Prostate gland (tissue), 2 donors: Measurements from ENCODE around the gene TSTD1. TPM values are rescaled to one million over a fixed set of nuclear protein-coding genes. Genes with fewer than 3 reads are reported as not detected.

Experiments used
- DNase-seq: peaks from one replicate; pipeline ENCODE4 v3.0.0-alpha.2; 2019; ENCODE audit warnings: low spot score
- H3K27ac ChIP-seq, 2 donors: fragments of 200-600 bp; sonication (generic); 2 replicates each; pipeline ENCODE4 v1.5.1; 2017 to 2019
- H3K27me3 ChIP-seq: fragments of 200-600 bp; sonication (generic); replicated peaks from 2 replicates; pipeline ENCODE4 v1.5.1; 2019; ENCODE audit not compliant: insufficient read depth
- H3K36me3 ChIP-seq, 2 donors: fragments of 200-600 bp; sonication (generic); 1 replicate in 1 of 2; 2 replicates in 1 of 2; pipeline versions ENCODE4 v1.5.1 to v1.8.1; 2017 to 2019
- H3K4me1 ChIP-seq: fragments of 200-600 bp; sonication (generic); replicated peaks from 2 replicates; pipeline ENCODE4 v1.5.1; 2019
- H3K4me3 ChIP-seq, 2 donors: fragments of 200-600 bp; sonication (generic); 2 replicates each; pipeline ENCODE4 v1.5.1; 2017 to 2019
- H3K9me3 ChIP-seq: fragments of 200-600 bp; sonication (generic); 2 replicates; pipeline ENCODE4 v1.5.1; 2017
- POLR2A ChIP-seq: fragments of 450-650 bp; IDR thresholded peaks from one replicate; pipeline ENCODE4 v1.6.1; 2016; ENCODE audit warnings: antibody characterized with exemption, mild to moderate bottlenecking
- POLR2AphosphoS5 ChIP-seq: sonication (generic); formaldehyde crosslinking; IDR thresholded peaks from one replicate; pipeline ENCODE4 v1.6.1; 2017; ENCODE audit warnings: antibody characterized with exemption
- WGBS: methylation state at CpG from one replicate; pipeline ENCODE4 v1.1.5; 2018; 5-methylcytosine and 5-hydroxymethylcytosine counted together
- intact Hi-C: fragments of 100-400 bp; cut with DNase I; formaldehyde crosslinking; loops from one replicate; pipeline ENCODE4 v1.14.2; 2022
- total RNA-seq, 2 donors: library from RNA; depleted of rRNA; stranded (reverse); fragments of >200 nt; gene quantifications; one replicate each; pipeline ENCODE4 v1.1.0, GENCODE V29; 2016
- TF ChIP-seq, protein P1 (sequence below), 4 experiments: fragments of 200-600 bp in 2 of 4; fragments of 450-650 bp in 2 of 4; sonication (generic) in 2 of 4; IDR thresholded peaks; 1 replicate in 3 of 4; 2 replicates in 1 of 4; pipeline ENCODE4 v1.5.1; 2016 to 2019; ENCODE audit warnings: antibody characterized with exemption in 4 of 4, mild to moderate bottlenecking in 2 of 4, moderate library complexity in 2 of 4

TSTD1 gene
- total RNA-seq, 2 donors from 2014 or later: 137 to 648 TPM

GRCh38 chr1:161001525-161001924 is 37.2 kb downstream of the TSTD1 start:
- H3K4me1 ChIP-seq: no peaks in the 10 kb centered on the region
- no peaks in the 10 kb centered on the region for H3K9me3 ChIP-seq
- intact Hi-C loops: no loop called here
- TF ChIP-seq, protein P1, sequence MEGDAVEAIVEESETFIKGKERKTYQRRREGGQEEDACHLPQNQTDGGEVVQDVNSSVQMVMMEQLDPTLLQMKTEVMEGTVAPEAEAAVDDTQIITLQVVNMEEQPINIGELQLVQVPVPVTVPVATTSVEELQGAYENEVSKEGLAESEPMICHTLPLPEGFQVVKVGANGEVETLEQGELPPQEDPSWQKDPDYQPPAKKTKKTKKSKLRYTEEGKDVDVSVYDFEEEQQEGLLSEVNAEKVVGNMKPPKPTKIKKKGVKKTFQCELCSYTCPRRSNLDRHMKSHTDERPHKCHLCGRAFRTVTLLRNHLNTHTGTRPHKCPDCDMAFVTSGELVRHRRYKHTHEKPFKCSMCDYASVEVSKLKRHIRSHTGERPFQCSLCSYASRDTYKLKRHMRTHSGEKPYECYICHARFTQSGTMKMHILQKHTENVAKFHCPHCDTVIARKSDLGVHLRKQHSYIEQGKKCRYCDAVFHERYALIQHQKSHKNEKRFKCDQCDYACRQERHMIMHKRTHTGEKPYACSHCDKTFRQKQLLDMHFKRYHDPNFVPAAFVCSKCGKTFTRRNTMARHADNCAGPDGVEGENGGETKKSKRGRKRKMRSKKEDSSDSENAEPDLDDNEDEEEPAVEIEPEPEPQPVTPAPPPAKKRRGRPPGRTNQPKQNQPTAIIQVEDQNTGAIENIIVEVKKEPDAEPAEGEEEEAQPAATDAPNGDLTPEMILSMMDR (IDR thresholded peaks at IDR 0.05): no peak
- TF ChIP-seq POLR2A: no peak
- TF ChIP-seq POLR2AphosphoS5: no peak
- no peak for DNase-seq
- H3K27ac ChIP-seq: no peak overlapping the region
- no peak overlapping the region for H3K4me3 ChIP-seq
- H3K36me3 ChIP-seq: peaks cover 0 to 16% of the 10 kb centered on the region in 2 donors
- no peaks in the 10 kb centered on the region for H3K27me3 ChIP-seq
- 52% methylated on average over 5 of the region's 5 CpGs for WGBS

DNA sequence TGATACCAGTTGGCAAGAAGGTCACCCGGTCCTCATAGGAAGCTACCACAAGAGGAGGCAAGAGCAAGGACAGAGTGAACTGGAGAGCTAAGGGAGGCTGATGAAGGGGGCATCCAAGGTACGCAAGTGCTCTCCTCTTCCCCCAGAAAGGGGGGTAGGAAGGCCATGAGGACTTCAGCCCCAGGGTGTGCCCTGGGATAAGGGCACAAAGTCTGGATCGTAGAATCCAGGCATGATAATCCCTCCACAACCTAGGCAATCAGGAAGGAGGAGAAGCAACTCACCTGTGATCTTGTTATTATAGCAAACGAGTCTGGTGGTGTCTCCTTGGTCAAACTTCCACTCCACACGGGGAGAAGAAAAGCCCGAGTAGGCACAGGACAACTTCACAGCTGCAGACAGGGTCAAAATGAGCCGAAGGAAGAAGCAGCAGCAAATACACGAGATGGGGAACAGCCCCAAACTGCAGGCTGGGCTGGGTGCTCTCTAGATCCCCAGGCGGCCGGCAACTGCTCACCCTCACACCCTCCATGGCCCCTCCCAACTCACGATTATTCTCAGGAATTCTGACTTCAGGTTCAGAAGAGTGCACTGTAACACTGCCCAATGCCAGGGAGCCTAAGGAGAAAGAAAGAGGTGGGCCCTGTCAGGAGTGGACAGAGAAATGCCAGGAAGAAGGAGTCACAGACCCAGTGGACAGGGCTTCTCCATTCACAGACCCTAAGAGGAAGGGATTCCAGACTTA is 37.9 kb downstream of the TSTD1 start:
- H3K4me3 ChIP-seq: no peak overlapping the region
- H3K27ac ChIP-seq: no peak overlapping the region
- peaks cover 0 to 16% of the 10 kb centered on the region in 2 donors for H3K36me3 ChIP-seq
- H3K4me1 ChIP-seq: no peaks in the 10 kb centered on the region
- no peaks in the 10 kb centered on the region for H3K9me3 ChIP-seq
- TF ChIP-seq POLR2AphosphoS5: no peak
- TF ChIP-seq POLR2A: no peak
- TF ChIP-seq, protein P1 (IDR thresholded peaks at IDR 0.05): no peak
- intact Hi-C loops: no loop called here
- 84% methylated on average over 11 of the region's 11 CpGs for WGBS
- DNase-seq: no peak
- no peaks in the 10 kb centered on the region for H3K27me3 ChIP-seq

DNA sequence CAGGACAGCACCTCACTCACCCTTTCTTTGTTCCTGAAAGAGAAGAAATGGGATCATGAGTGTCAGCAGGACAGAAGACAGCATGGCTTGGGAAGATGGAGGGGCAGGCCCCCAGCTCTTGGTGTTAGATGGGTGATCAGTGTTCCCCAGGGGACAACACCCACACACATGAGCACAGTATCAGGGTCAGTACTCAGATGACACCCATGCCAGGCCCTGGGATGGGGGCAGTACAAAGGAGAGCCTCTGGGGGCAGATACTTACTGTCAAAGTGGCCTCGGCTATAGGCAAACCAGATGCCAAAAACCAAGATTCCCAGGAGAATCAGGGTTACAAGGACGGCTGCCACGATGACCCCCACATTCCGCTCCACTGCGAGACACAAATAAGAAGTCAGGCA is 39.4 kb downstream of the TSTD1 start:
- intact Hi-C loops: loop anchor here (5.0 to 10.0 kb wide), 2 partner anchors 98 to 275 kb away; partner anchors contain the start of gene KLHDC9
- Histone ChIP-seq H3K4me3 (no peak overlapping the region), H3K9me3 (no peaks in the 10 kb centered on the region), H3K27me3 (no peaks in the 10 kb centered on the region), H3K27ac (no peak overlapping the region), H3K36me3 (peaks cover 0 to 16% of the 10 kb centered on the region in 2 donors), H3K4me1 (no peaks in the 10 kb centered on the region)
- TF ChIP-seq, protein P1 (IDR thresholded peaks at IDR 0.05): no peak
- TF ChIP-seq POLR2A: no peak
- TF ChIP-seq POLR2AphosphoS5: no peak
- 93% methylated on average over 5 of the region's 5 CpGs for WGBS
- no peak for DNase-seq

- WGBS: 83% methylated on average over 1 of the region's 1 CpG
- Histone ChIP-seq H3K27me3 (no peaks in the 10 kb centered on the region), H3K36me3 (peaks cover 0 to 16% of the 10 kb centered on the region in 2 donors), H3K9me3 (no peaks in the 10 kb centered on the region), H3K27ac (peak overlapping the region in 1 of 2 donors; percentile 35), H3K4me1 (no peaks in the 10 kb centered on the region), H3K4me3 (no peak overlapping the region)
- peak; percentile 57 for DNase-seq
- intact Hi-C loops: loop anchor here (5.0 to 10.0 kb wide), 2 partner anchors 100 to 273 kb away; partner anchors contain the start of gene KLHDC9
- TF ChIP-seq POLR2AphosphoS5: peak; percentile 60
- TF ChIP-seq POLR2A: no peak
- TF ChIP-seq, protein P1 (IDR thresholded peaks at IDR 0.05): peak in 3 of 4 experiments; percentile 41 to 68 (median 68)
Observed at GRCh38 chr1:160997323-160998038, 41.3 kb downstream of the TSTD1 start.
